ELF-1 (cell line): ENCODE measurements around the gene CYTH4.

ENCODE experiments used
- DNase-seq: peaks from one replicate; pipeline ENCODE4 v3.0.0-alpha.2; 2016; ENCODE audit warnings: low read depth, low spot score

CYTH4 gene

GRCh38 chr22:37290737-37291136, 8.4 kb downstream of the CYTH4 start:
- no peak for DNase-seq

- DNase-seq, result no peak
These were observed 9.4 kb downstream of the CYTH4 start for GRCh38 chr22:37291559-37292298.

DNA sequence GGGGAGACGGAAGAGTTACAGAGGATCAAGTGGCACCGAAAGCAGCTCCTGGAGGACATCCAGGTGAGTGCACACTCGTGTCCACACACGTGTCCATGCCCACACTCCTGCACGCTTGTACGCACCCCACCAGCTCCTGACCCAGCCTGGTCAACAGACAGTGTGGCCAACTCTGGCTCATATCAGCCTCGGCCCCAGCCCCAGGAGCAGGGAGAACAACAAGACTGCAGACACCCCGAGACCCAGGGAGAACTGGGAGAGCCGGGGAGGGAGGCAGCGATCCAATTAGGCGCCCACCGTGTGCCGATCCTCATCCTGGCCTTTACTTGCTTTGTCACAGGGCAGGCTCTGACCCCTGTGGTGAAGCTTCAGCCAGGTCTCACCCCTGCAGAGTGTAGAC, 10.3 kb downstream of the CYTH4 start:
- no peak for DNase-seq

DNA sequence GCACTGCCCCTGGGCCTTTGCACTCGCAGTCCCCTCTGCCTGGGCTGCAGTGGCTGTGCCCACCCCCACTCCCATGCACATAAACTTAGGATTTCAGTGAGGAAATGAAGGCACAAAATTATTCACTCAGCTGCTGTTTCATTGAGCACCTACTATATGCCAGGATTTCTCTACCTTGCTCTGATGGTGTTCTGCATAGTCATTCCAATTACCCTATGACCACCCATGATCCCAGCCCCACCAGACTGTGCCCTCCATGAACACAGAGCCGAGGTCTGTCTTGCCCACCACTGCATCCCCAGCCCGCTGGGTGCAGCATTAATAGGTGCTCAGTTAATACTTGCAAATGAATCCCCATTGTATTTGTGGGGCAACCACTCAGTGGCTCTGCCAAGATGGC, 10.9 kb downstream of the CYTH4 start:
- no peak for DNase-seq

GRCh38 chr22:37294747-37295146, 12.4 kb downstream of the CYTH4 start:
- DNase-seq, result no peak

GRCh38 chr22:37295213-37295886, 13.0 kb downstream of the CYTH4 start:
- no peak for DNase-seq

DNA sequence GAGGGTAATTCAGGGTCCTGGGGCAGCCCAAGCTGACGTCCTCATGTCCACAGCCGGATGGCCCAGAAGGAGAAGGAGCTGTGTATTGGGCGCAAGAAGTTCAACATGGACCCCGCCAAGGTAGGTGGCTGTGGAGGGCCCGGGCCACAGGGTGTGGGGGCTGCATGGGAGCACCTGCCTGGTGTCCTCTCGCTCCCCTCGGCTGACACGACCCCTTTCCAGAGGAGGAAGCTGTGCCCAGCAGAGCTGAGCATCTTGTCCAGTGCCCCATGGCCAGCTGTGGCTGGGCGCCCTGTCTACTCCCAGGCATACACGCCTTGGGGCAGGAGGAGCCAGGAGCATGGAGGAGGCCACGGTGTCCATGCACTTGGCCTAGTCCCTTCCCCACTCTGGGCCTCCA, 13.6 kb downstream of the CYTH4 start:
- DNase-seq, result no peak

DNA sequence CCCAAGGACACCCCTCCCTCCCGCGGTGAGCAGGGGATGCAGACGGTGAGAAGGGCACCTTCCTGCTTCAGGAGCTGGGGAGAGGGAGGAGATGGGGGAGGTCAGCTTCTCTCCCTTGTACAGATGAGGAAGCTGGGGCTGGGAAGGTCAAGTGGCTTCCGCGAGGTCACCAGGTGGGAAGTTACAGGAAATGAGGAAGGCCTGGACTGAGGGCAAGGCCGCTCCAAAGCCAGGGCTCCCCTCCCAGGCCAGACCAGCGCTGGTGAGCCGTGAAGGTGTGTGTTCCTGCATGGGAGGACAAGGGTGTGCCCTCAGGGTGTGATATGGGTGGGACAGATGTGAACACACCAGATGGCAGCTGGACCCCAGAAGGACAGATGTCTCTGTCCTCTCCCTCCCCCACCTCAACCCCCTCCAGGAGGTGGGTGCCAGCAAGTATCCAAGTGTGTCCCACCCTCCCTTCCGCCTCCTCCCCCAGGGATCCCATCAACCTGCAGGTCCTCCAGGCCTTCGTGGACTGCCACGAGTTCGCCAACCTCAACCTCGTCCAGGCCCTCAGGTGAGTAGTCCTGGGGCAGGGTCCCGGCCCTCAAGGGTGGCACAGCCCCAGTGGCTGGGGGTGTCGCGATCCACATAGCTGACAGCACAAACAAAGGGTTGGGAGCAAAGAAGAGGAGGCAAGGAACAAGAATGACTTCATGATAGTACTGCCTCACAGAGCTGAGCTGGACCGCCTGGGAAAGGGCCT, 16.6 kb downstream of the CYTH4 start:
- DNase-seq, result no peak

- DNase-seq, result no peak
These were observed 17.7 kb downstream of the CYTH4 start for GRCh38 chr22:37299969-37300509.

DNA sequence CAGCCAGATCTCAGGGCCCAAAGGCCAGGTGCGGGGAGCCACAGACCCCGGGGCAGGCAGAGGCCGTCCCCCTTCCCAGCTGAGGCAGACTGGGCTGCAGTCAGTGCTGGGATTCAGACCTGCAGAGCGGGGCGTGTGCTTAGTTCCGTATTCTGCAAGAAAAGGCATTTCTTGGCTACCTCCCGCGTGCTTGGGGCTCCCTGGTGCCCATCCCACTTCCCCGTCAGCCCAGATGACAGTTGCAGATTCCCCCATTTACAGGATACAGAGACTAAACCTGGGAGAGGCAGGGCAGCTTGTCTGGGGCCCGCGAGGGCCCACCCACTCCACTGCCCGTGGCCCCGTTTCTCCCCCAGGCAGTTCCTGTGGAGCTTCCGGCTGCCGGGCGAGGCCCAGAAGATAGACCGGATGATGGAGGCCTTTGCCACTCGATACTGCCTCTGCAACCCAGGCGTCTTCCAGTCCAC, 18.3 kb downstream of the CYTH4 start:
- DNase-seq, result no peak

DNA sequence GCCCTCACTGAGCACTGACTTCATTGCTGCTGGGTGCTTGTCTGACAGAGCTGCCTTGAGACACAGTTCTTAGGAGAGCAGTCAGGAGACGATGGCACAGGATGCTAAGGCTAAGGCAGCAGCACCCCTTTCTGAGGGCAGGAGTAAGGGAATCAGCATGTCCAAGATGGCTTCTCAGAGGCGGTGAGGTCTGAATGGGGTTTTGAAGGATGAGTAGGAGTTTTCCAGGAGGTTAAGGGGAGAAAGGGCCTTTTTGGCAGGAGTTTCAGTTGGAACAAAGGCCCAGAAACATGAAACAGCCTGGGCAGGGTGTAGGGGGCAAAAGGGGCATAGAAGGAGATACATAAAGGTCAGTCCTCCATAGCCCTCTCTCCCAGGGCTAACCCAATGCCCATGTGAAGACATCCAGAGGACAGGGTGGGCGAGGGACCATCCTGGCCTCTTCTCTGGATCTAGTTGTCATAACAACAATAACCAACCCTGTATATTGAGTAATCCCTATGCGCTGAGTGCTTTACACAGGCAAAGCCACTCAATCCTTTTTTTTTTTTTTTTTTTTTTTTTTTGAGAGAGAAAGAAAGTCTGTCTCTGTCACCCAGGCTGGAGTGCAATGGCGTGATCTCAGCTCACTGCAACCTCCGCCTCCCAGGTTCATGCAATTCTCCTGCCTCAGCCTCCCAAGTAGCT, 19.0 kb downstream of the CYTH4 start:
- DNase-seq, result no peak

DNA sequence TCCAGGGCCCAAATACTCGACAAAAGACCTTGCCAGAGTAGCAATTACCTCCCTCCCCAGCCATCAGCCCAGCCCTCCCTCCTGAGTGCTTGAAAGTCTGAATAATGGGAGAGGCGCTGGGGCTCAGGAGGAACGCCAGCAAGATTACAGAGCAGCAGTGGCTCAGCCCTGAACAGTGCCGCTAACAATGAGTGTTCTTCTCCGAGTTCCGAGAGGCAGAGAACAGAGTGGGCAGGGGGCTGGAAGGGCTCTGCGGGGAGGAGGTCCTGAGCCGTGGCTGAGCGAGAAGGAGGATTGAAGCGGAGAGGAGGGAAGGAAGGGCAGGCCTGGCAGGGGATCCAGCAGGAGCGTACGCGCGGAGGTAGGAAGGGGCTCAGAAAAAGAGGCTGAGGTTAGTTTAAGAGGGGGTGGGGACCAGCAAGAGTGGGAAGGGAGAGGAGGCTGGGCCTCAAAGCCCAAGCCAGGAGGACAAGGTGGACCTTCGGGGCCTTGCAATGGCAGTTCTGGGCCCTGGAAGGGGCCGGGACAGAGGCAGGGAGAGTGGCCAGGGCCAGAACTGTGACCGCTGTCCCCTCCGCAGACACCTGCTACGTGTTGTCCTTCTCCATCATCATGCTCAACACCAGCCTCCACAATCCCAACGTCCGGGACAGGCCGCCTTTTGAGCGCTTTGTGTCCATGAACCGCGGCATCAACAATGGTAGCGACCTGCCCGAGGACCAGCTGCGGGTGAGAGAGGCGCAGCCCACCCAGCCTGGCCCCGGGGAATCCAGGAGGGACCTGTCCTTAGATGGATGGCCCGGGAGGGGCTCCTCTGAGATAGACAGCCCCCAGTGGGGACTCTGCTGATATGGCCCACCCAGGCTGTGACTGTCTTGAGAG, 20.6 kb downstream of the CYTH4 start:
- no peak for DNase-seq

DNA sequence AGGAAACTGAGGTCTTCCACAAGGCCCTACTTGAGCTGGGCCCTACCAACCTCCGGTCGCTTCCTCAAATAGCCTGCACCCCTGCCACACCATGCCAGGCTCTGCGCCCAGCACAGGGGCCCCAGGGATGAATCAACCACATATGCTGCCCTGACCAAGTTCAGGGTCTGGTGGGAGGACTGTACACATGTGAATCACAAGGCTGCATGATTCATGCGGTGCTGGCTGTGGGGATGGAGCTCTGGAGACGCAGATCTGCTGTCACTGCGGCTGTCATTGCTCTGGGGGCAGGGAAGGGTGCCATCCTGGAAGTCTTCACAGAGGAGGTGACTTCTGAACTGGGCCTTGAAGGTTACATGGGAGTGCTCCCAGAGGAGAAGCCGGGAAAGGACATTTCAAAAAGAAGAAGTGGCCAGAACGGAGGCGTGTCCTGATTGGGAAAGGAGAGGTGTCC, 21.5 kb downstream of the CYTH4 start:
- no peak for DNase-seq

GRCh38 chr22:37304595-37305343, 22.5 kb downstream of the CYTH4 start:
- no peak for DNase-seq

DNA sequence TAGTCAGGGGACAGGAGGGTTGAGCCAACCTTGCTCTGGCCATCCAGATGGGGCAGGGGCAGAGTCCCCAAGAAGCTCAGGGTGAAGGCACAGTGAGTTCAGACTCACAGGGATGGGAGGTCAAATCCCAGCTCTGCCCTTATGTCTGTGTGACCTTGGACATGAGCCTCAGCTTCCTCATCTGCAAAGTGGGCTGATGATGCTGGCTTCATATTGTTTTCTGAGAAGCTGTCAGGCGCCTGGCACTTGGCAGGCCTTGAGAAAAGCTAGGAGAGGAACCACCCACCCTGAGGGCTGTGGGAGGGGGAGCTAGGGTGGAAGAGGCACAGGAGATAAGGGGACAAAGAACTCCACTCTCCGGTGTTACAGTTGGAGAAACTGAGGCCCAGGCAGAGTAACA, 23.6 kb downstream of the CYTH4 start:
- no peak for DNase-seq

GRCh38 chr22:37306494-37306829, 24.2 kb downstream of the CYTH4 start:
- DNase-seq, result no peak

DNA sequence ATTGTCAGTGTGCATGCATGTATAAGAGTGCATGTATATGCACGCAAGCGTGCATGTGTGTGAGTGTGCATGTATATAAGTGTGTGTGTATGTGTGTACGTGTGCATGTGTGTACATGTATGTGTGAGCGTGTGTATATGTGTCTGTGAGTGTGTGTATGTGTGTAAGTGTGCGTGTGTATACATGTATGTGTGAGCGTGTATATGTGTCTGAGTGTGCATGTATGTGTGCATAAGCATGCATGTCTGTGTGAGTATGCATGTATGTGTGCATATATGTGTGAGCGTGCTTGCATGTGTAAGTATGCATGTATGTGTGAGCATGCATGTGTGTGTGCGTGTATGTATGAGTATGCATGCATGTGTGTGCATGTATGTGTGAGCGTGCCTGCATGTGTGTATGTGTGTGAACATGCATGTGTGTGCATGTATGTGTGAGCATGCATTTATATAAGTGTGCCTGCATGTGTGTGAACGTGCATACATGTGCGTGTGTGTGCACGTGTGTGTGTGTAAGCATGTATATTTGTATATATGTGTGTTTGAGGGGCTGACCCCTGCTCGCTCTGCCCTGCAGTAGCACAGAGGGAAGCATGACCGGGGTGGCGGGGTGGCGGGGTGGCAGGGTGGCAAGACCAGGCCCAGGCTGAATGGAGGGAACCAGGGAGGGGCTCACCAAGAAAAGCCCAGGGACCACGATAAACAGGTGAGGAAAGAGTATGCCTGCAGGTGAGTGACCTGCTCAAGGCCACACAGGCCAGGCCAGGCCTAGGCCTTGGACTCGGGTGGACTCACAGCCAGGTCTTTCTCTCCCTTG, 26.3 kb downstream of the CYTH4 start:
- no peak for DNase-seq

DNA sequence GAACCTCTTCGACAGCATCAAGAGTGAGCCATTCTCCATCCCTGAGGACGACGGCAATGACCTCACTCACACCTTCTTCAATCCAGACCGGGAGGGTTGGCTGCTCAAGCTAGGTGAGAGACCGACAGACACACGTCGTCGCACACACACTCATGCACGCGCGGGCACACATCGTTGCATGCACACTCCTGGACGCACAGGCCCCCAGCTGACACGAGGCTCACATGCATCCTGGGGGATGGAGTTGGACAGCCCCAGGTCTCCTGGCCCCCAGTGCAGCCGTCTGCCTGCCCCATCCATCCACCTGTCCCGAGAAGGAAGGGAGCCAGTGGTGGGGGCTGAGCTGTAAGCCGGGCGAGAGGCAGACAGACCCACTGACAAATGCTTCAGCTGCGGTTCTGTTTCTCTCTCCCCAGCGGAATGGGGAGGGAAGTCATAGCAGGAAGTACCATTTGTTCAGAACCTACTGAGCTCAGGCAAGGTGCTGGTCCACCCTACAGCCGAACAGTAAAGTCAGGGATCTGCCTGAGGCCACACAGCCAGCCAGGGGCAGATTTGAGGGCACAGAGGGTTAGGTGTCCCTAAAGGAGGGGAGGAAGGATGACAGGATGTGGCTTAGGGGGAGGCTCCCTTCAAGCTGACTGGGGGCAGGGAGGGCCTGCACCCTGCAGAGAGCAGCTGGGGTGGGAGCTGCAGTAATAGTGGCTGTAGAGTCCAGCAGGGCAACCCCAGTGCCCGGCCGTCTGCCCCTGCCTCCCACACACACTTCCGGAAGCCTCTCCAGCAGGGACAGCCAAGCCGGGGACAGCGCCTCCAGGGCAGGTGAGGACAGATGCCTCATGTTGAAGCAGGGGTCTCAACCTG, 27.1 kb downstream of the CYTH4 start:
- DNase-seq, result no peak
